ENCODE results near the gene ERCC6L.
"Not testable (repeated sequence)": the region's sequence is repeated elsewhere in the genome, so short reads cannot be mapped to it uniquely, and the experiment has no call there.

Gene ERCC6L

GRCh38 chrX:72247206-72247942, 8.5 kb upstream of the ERCC6L start:
- WGBS, 2 experiments (ENCODE audit: insufficient coverage in 2 of 2) = 100% methylated on average over 1 of the region's 2 CpGs; no CpG with 5 or more reads in 1 of the 2 experiments
- H3K27ac ChIP-seq (ENCODE audit: low read depth, low read length, severe bottlenecking) = no peak overlapping the region
- no peaks in the 10 kb centered on the region for H3K9me3 ChIP-seq (ENCODE audit: control insufficient read depth, low read length)
- no peaks in the 10 kb centered on the region for H3K4me1 ChIP-seq (ENCODE audit: control insufficient read depth, insufficient read depth, low read length, poor library complexity, severe bottlenecking)
- H3K4me3 ChIP-seq (ENCODE audit: extremely low read depth, insufficient read depth, low read length, poor library complexity, severe bottlenecking) = no peak overlapping the region
- no peaks in the 10 kb centered on the region for H3K36me3 ChIP-seq (ENCODE audit: control insufficient read depth, insufficient read depth, low read length)

GRCh38 chrX:72245461-72246089, 6.7 kb upstream of the ERCC6L start:
- H3K27ac ChIP-seq (ENCODE audit: low read depth, low read length, severe bottlenecking) = no peak overlapping the region
- no peaks in the 10 kb centered on the region for H3K9me3 ChIP-seq (ENCODE audit: control insufficient read depth, low read length)
- no peak overlapping the region for H3K4me3 ChIP-seq (ENCODE audit: extremely low read depth, insufficient read depth, low read length, poor library complexity, severe bottlenecking)
- H3K4me1 ChIP-seq (ENCODE audit: control insufficient read depth, insufficient read depth, low read length, poor library complexity, severe bottlenecking) = no peaks in the 10 kb centered on the region
- WGBS, 2 experiments (ENCODE audit: insufficient coverage in 2 of 2) = 100% methylated on average over 1 to 2 of the region's 3 CpGs
- H3K36me3 ChIP-seq (ENCODE audit: control insufficient read depth, insufficient read depth, low read length) = no peaks in the 10 kb centered on the region

- no CpG with 5 or more reads among the region's 3 CpGs for WGBS, 2 experiments (ENCODE audit: insufficient coverage in 2 of 2)
- no peak overlapping the region for H3K4me3 ChIP-seq (ENCODE audit: extremely low read depth, insufficient read depth, low read length, poor library complexity, severe bottlenecking)
Measured at GRCh38 chrX:72243472-72243871, 4.6 kb upstream of the ERCC6L start.

GRCh38 chrX:72240976-72241375, 2.1 kb upstream of the ERCC6L start:
- H3K4me3 ChIP-seq (ENCODE audit: extremely low read depth, insufficient read depth, low read length, poor library complexity, severe bottlenecking) = no peak overlapping the region
- 80% methylated on average over 1 of the region's 4 CpGs; no CpG with 5 or more reads in 1 of the 2 experiments for WGBS, 2 experiments (ENCODE audit: insufficient coverage in 2 of 2)
- H3K27ac ChIP-seq (ENCODE audit: low read depth, low read length, severe bottlenecking) = no peak overlapping the region
- H3K4me1 ChIP-seq (ENCODE audit: control insufficient read depth, insufficient read depth, low read length, poor library complexity, severe bottlenecking) = no peaks in the 10 kb centered on the region
- no peaks in the 10 kb centered on the region for H3K9me3 ChIP-seq (ENCODE audit: control insufficient read depth, low read length)
- H3K36me3 ChIP-seq (ENCODE audit: control insufficient read depth, insufficient read depth, low read length) = peaks cover under 1% of the 10 kb centered on the region

More at GRCh38 chrX:72243472-72243871, 4.6 kb upstream of the ERCC6L start:
- Histone ChIP-seq H3K4me1 (ENCODE audit: control insufficient read depth, insufficient read depth, low read length, poor library complexity, severe bottlenecking) (no peaks in the 10 kb centered on the region), H3K27ac (ENCODE audit: low read depth, low read length, severe bottlenecking) (no peak overlapping the region), H3K36me3 (ENCODE audit: control insufficient read depth, insufficient read depth, low read length) (no peaks in the 10 kb centered on the region), H3K9me3 (ENCODE audit: control insufficient read depth, low read length) (no peaks in the 10 kb centered on the region)

- WGBS, 2 experiments (ENCODE audit: insufficient coverage in 2 of 2) = 20 to 24% methylated on average over 1 to 2 of the region's 6 CpGs
Measured at GRCh38 chrX:72238183-72238582, 644 bp downstream of the ERCC6L start.

GRCh38 chrX:72236841-72237240, 2.0 kb downstream of the ERCC6L start:
- Histone ChIP-seq H3K4me3 (ENCODE audit: extremely low read depth, insufficient read depth, low read length, poor library complexity, severe bottlenecking) (no peak overlapping the region), H3K9me3 (ENCODE audit: control insufficient read depth, low read length) (no peaks in the 10 kb centered on the region), H3K27ac (ENCODE audit: low read depth, low read length, severe bottlenecking) (no peak overlapping the region), H3K36me3 (ENCODE audit: control insufficient read depth, insufficient read depth, low read length) (peaks cover 17% of the 10 kb centered on the region), H3K4me1 (ENCODE audit: control insufficient read depth, insufficient read depth, low read length, poor library complexity, severe bottlenecking) (no peaks in the 10 kb centered on the region)
- 88 to 100% methylated on average over 1 of the region's 4 CpGs for WGBS, 2 experiments (ENCODE audit: insufficient coverage in 2 of 2)

More at GRCh38 chrX:72238183-72238582, 644 bp downstream of the ERCC6L start:
- Histone ChIP-seq H3K9me3 (ENCODE audit: control insufficient read depth, low read length) (no peaks in the 10 kb centered on the region), H3K27ac (ENCODE audit: low read depth, low read length, severe bottlenecking) (no peak overlapping the region), H3K36me3 (ENCODE audit: control insufficient read depth, insufficient read depth, low read length) (peaks cover 12% of the 10 kb centered on the region), H3K4me3 (ENCODE audit: extremely low read depth, insufficient read depth, low read length, poor library complexity, severe bottlenecking) (peak overlapping the region; percentile 52), H3K4me1 (ENCODE audit: control insufficient read depth, insufficient read depth, low read length, poor library complexity, severe bottlenecking) (no peaks in the 10 kb centered on the region)

- Histone ChIP-seq H3K36me3 (ENCODE audit: control insufficient read depth, insufficient read depth, low read length) (peaks cover 44% of the 10 kb centered on the region), H3K4me1 (ENCODE audit: control insufficient read depth, insufficient read depth, low read length, poor library complexity, severe bottlenecking) (no peaks in the 10 kb centered on the region), H3K9me3 (ENCODE audit: control insufficient read depth, low read length) (peaks cover 8% of the 10 kb centered on the region), H3K4me3 (ENCODE audit: extremely low read depth, insufficient read depth, low read length, poor library complexity, severe bottlenecking) (no peak overlapping the region), H3K27ac (ENCODE audit: low read depth, low read length, severe bottlenecking) (no peak overlapping the region)
- WGBS, 2 experiments (ENCODE audit: insufficient coverage in 2 of 2) = no CpG with 5 or more reads among the region's 3 CpGs
Measured at GRCh38 chrX:72230290-72230689, 8.5 kb downstream of the ERCC6L start.

GRCh38 chrX:72220375-72220774, 18.5 kb downstream of the ERCC6L start:
- H3K36me3 ChIP-seq (ENCODE audit: control insufficient read depth, insufficient read depth, low read length) = peaks cover 36% of the 10 kb centered on the region
- H3K9me3 ChIP-seq (ENCODE audit: control insufficient read depth, low read length); H3K4me1 ChIP-seq (ENCODE audit: control insufficient read depth, insufficient read depth, low read length, poor library complexity, severe bottlenecking); H3K4me3 ChIP-seq (ENCODE audit: extremely low read depth, insufficient read depth, low read length, poor library complexity, severe bottlenecking); H3K27ac ChIP-seq (ENCODE audit: low read depth, low read length, severe bottlenecking): not testable (repeated sequence)
- WGBS, 2 experiments (ENCODE audit: insufficient coverage in 2 of 2) = no CpG with 5 or more reads among the region's 3 CpGs

- no peaks in the 10 kb centered on the region for H3K4me1 ChIP-seq (ENCODE audit: control insufficient read depth, insufficient read depth, low read length, poor library complexity, severe bottlenecking)
- no peak overlapping the region for H3K4me3 ChIP-seq (ENCODE audit: extremely low read depth, insufficient read depth, low read length, poor library complexity, severe bottlenecking)
- H3K36me3 ChIP-seq (ENCODE audit: control insufficient read depth, insufficient read depth, low read length) = peaks cover 26% of the 10 kb centered on the region
- WGBS, 2 experiments (ENCODE audit: insufficient coverage in 2 of 2) = no CpG with 5 or more reads among the region's 1 CpG
- H3K9me3 ChIP-seq (ENCODE audit: control insufficient read depth, low read length) = no peaks in the 10 kb centered on the region
- no peak overlapping the region for H3K27ac ChIP-seq (ENCODE audit: low read depth, low read length, severe bottlenecking)
Measured at GRCh38 chrX:72216973-72217372, 21.9 kb downstream of the ERCC6L start.

GRCh38 chrX:72208126-72208800, 30.6 kb downstream of the ERCC6L start:
- Histone ChIP-seq H3K4me3 (ENCODE audit: extremely low read depth, insufficient read depth, low read length, poor library complexity, severe bottlenecking) (no peak overlapping the region), H3K27ac (ENCODE audit: low read depth, low read length, severe bottlenecking) (no peak overlapping the region), H3K4me1 (ENCODE audit: control insufficient read depth, insufficient read depth, low read length, poor library complexity, severe bottlenecking) (no peaks in the 10 kb centered on the region), H3K9me3 (ENCODE audit: control insufficient read depth, low read length) (no peaks in the 10 kb centered on the region), H3K36me3 (ENCODE audit: control insufficient read depth, insufficient read depth, low read length) (peaks cover 64% of the 10 kb centered on the region)
- no CpG with 5 or more reads among the region's 4 CpGs for WGBS, 2 experiments (ENCODE audit: insufficient coverage in 2 of 2)
